Cardiac muscle cell (in vitro differentiated cells and primary cell): ENCODE data around the gene TUBB4B. TPM values are rescaled to one million over a fixed set of nuclear protein-coding genes. Genes with fewer than 3 reads are reported as not detected.

Experiments
- DNase-seq, 2 donors: peaks; one replicate each; pipeline versions ENCODE4 v3.0.0 to v3.0.0-alpha.2; 2010 to 2017; ENCODE audit warnings: low read depth in 1 of 2, low spot score in 1 of 2
- H3K27ac ChIP-seq: fragments of 200-600 bp; sonication (generic); 2 replicates; pipeline ENCODE4 v1.5.1; 2016
- H3K27me3 ChIP-seq: fragments of 200-600 bp; sonication (generic); 2 replicates; pipeline ENCODE4 v1.6.0; 2016; ENCODE audit warnings: control low read depth
- H3K36me3 ChIP-seq: fragments of 200-600 bp; sonication (generic); 2 replicates; pipeline ENCODE4 v1.5.1; 2016; ENCODE audit warnings: control low read depth
- H3K4me1 ChIP-seq: fragments of 200-600 bp; sonication (generic); 2 replicates; pipeline ENCODE4 v1.8.1; 2017; ENCODE audit warnings: low read depth, mild to moderate bottlenecking, mixed run types
- H3K4me3 ChIP-seq: fragments of 200-600 bp; sonication (generic); 2 replicates; pipeline ENCODE4 v1.5.1; 2016; ENCODE audit warnings: mild to moderate bottlenecking
- H3K9me3 ChIP-seq: fragments of 200-600 bp; sonication (generic); 2 replicates; pipeline ENCODE4 v1.5.1; 2017; ENCODE audit warnings: low read depth, mild to moderate bottlenecking, control low read depth
- CTCF ChIP-seq: IDR thresholded peaks from 2 replicates; pipeline ENCODE4 v1.5.1; 2012; ENCODE audit warnings: low read depth, mild to moderate bottlenecking, low read length
- polyA plus RNA-seq: library from polyadenylated mRNA; unstranded; fragments of >200 nt; fragmentation: Nextera tagmentation; extraction: Ambion mirVana; gene quantifications from 2 replicates; pipeline ENCODE4 v1.2.1, GENCODE V29; 2016
- total RNA-seq: library from RNA; depleted of rRNA; stranded (reverse); fragments of >200 nt; gene quantifications from 2 replicates; pipeline ENCODE4 v1.2.3, GENCODE V29; 2016

TUBB4B gene
- total and polyA plus RNA-seq, 2 experiments from 2014 or later: 540 to 745 TPM

GRCh38 chr9:137276473-137277328, 35.6 kb downstream of the TUBB4B start:
- peak; percentile 86 to 94 for DNase-seq
- peaks cover 32% of the 10 kb centered on the region for H3K4me1 ChIP-seq
- no peak for TF ChIP-seq CTCF
- H3K4me3 ChIP-seq: peak overlapping the region; percentile 26
- H3K27me3 ChIP-seq: peaks cover 5% of the 10 kb centered on the region
- peaks cover 9% of the 10 kb centered on the region for H3K36me3 ChIP-seq
- no peaks in the 10 kb centered on the region for H3K9me3 ChIP-seq
- H3K27ac ChIP-seq: peak overlapping the region; percentile 98

GRCh38 chr9:137277329-137278041, 36.4 kb downstream of the TUBB4B start, which contains the start of gene TOR4A:
TOR4A (plus strand) TSS chr9:137277726; CDS start chr9:137278690, 964 bp downstream.
- H3K36me3 ChIP-seq: peaks cover 6% of the 10 kb centered on the region
- peak; percentile 12 for TF ChIP-seq CTCF
- no peaks in the 10 kb centered on the region for H3K9me3 ChIP-seq
- peak within 1 kb of the TSS; percentile 98 for H3K27ac ChIP-seq
- H3K4me3 ChIP-seq: peak within 1 kb of the TSS; percentile 26
- H3K4me1 ChIP-seq: peaks cover 32% of the 10 kb centered on the region
- DNase-seq: peak; percentile 85 to 91
- H3K27me3 ChIP-seq: peaks cover 6% of the 10 kb centered on the region

- Histone ChIP-seq H3K36me3 (peaks cover 6% of the 10 kb centered on the region), H3K4me1 (peaks cover 32% of the 10 kb centered on the region), H3K27ac (peak overlapping the region; percentile 98), H3K27me3 (peaks cover 6% of the 10 kb centered on the region), H3K4me3 (peak overlapping the region; percentile 26), H3K9me3 (no peaks in the 10 kb centered on the region)
- DNase-seq: peak in 1 of 2 donors; percentile 30
- no peak for TF ChIP-seq CTCF
Observed at GRCh38 chr9:137278061-137278701, 37.1 kb downstream of the TUBB4B start.

- DNase-seq: no peak
- peaks cover 6% of the 10 kb centered on the region for H3K27me3 ChIP-seq
- H3K4me1 ChIP-seq: peaks cover 32% of the 10 kb centered on the region
- peak overlapping the region; percentile 98 for H3K27ac ChIP-seq
- TF ChIP-seq CTCF: no peak
- H3K9me3 ChIP-seq: no peaks in the 10 kb centered on the region
- no peak overlapping the region for H3K4me3 ChIP-seq
- H3K36me3 ChIP-seq: peaks cover 6% of the 10 kb centered on the region
Observed at GRCh38 chr9:137278721-137279711, 37.9 kb downstream of the TUBB4B start.
